Brain microvascular endothelial cell (primary cell): ENCODE results near the gene ACOT9.

Experiments
- DNase-seq: peaks from one replicate; pipeline ENCODE4 v3.0.0-alpha.2; 2020
- H3K27ac ChIP-seq: fragments of 250-450 bp; sonication (Bioruptor Pico); 2 replicates; pipeline ENCODE4 v1.5.1; 2020; ENCODE audit warnings: mild to moderate bottlenecking, moderate library complexity
- H3K27me3 ChIP-seq: fragments of 250-450 bp; sonication (Bioruptor Pico); replicated peaks from 2 replicates; pipeline ENCODE4 v1.5.1; 2020; ENCODE audit warnings: mild to moderate bottlenecking
- H3K36me3 ChIP-seq: fragments of 250-450 bp; sonication (Bioruptor Pico); replicated peaks from 2 replicates; pipeline ENCODE4 v1.5.1; 2020; ENCODE audit warnings: mild to moderate bottlenecking
- H3K4me3 ChIP-seq: 2 replicates; pipeline ENCODE4 v1.5.1; 2011; ENCODE audit warnings: low read depth, mild to moderate bottlenecking, control low read depth, low read length, moderate library complexity
- in situ Hi-C: cut with HindIII; loops from 2 replicates; pipeline ENCODE4 v1.10.0; 2017; ENCODE audit warnings: low sequenced_read_pairs, low pct_ligation_motif_present
- TF ChIP-seq, protein P1 (sequence below): IDR thresholded peaks from 2 replicates; pipeline ENCODE4 v1.5.1; 2011; ENCODE audit warnings: low read depth, mild to moderate bottlenecking, moderate library complexity, low read length, control low read depth, inconsistent platforms; ENCODE audit errors: missing control alignments

Gene ACOT9, protein sequence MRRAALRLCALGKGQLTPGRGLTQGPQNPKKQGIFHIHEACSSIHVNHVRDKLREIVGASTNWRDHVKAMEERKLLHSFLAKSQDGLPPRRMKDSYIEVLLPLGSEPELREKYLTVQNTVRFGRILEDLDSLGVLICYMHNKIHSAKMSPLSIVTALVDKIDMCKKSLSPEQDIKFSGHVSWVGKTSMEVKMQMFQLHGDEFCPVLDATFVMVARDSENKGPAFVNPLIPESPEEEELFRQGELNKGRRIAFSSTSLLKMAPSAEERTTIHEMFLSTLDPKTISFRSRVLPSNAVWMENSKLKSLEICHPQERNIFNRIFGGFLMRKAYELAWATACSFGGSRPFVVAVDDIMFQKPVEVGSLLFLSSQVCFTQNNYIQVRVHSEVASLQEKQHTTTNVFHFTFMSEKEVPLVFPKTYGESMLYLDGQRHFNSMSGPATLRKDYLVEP

DNA sequence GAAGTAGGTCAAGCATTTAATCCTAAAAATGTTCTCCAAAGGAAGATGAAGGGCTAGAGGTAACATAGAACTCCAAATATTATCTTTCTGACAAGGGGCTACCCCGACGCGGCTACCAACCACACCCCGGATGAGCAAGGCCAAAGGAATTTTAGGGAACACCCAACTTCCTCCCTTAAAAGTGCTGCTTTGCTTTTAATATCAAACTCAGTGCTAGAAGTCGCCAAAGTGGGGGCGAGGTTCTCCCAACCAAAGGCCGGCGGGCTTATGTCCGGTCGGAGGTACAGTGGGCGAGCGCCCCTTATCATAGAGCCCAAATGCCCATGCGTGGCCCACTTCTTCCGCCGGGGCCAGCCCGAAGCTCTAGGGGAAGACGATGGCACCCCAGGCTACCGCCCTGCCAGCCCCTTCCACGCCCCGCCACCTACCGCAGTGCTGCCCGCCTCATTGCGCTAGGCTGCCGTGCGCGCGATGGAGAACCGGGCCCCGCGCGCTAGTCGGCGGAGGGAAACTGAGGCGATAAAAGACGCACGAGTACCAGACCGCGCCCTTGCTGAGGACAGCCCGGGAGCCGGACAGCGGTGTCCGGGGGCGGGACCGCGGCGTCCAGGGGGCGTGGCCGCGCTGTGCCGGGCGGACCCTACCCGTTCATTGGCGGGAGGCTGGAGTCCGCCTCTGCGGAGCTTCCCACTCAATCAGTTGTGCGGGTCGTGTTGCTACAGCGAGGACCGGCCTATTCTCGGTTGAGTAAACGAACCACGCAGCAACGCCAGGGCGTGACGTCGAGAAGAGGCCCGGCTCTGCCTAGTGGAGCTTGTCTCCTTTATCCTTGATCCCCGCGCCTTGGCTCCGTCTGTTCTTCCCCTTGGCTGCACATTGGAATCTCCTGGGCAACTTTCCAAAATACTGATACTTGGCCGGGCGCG, at the start of gene ACOT9:
Gene ACOT9, minus strand, starts transcription at position 580 of the 926 bp plus-strand sequence. Its CDS starts 132 bp downstream, at position 448.
- in situ Hi-C loops: no loop called here
- TF ChIP-seq, protein P1, sequence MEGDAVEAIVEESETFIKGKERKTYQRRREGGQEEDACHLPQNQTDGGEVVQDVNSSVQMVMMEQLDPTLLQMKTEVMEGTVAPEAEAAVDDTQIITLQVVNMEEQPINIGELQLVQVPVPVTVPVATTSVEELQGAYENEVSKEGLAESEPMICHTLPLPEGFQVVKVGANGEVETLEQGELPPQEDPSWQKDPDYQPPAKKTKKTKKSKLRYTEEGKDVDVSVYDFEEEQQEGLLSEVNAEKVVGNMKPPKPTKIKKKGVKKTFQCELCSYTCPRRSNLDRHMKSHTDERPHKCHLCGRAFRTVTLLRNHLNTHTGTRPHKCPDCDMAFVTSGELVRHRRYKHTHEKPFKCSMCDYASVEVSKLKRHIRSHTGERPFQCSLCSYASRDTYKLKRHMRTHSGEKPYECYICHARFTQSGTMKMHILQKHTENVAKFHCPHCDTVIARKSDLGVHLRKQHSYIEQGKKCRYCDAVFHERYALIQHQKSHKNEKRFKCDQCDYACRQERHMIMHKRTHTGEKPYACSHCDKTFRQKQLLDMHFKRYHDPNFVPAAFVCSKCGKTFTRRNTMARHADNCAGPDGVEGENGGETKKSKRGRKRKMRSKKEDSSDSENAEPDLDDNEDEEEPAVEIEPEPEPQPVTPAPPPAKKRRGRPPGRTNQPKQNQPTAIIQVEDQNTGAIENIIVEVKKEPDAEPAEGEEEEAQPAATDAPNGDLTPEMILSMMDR: no peak
- H3K4me3 ChIP-seq: peak within 1 kb of the TSS; percentile 84
- peak; percentile 95 for DNase-seq
- H3K27me3 ChIP-seq: no peaks in the 10 kb centered on the region
- H3K27ac ChIP-seq: peak within 1 kb of the TSS; percentile 96
- no peaks in the 10 kb centered on the region for H3K36me3 ChIP-seq

DNA sequence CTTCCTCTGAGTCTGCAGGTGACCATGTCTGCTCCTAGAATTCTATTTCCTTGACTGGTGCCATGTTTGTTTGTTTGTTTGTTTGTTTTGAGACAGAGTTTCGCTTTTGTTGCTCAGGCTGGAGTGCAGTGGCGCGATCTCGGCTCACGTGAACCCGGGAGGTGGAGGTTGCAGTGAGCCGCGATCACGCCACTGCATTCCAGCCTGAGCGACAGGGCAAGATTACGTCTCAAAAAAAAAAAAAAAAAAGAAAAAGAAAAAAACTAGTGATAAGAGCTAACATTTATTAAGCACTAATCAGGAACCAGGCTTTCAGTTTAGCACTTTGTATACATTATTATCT, 47.0 kb upstream of the ACOT9 start:
- Histone ChIP-seq H3K27me3 (no peaks in the 10 kb centered on the region), H3K4me3 (no peak overlapping the region), H3K27ac (no peak overlapping the region), H3K36me3 (peaks cover 6% of the 10 kb centered on the region)
- TF ChIP-seq, protein P1: no peak
- DNase-seq: no peak
- in situ Hi-C loops: no loop called here

DNA sequence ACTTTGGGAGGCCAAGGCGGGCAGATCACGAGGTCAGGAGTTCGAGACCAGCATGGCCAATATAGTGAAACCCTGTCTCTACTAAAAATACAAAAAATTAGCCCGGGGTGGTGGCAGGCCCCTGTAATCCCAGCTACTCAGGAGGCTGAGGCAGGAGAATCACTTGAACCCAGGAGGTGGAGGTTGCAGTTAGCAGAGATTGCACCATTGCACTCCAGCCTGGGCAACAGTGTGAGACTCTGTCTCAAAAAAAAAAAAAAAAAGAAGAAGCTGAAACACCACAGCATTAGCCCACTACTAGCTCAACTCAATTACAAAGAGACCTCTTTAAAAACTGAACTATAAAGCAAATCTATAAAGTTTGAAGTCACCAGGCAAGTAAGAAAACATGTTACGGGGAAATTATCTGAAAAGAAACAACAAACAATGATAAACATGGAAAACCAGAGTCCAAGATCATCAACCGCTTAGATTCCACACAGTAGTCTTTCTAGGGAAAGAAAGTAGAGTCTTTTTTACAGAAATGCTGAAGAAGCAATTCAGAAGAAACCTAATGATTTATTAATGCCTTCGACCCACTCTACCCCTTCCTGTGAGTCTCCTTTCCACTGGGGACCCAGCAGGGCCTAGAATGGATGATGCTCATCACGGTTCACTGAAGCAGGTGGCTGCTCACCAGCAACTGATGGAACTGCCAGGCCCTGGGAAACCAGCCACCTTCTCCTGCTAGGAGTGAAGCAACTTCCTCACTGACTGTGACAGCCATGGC, 46.5 kb upstream of the ACOT9 start:
- Histone ChIP-seq H3K27me3 (no peaks in the 10 kb centered on the region), H3K4me3 (no peak overlapping the region), H3K36me3 (peaks cover 11% of the 10 kb centered on the region), H3K27ac (no peak overlapping the region)
- DNase-seq: no peak
- in situ Hi-C loops: no loop called here
- TF ChIP-seq, protein P1: no peak

DNA sequence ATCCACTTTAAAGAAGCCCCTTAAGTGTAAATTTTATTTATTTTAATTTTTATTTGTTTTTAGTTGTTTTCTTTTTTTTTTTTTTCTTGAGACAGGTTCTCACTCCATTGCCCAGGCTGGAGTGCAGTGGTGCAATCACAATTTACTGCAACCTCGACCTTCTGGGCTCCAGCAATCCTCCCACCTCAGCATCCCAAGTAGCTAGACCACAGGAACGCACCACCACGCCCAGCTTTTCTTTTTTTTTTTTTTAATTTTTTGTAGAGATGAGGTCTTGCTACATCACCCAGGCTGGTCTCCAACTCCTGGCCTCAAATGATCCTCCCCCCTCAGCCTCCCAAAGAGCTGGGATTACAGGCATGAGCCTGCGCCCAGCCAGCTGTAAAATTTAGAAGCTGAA, 45.9 kb upstream of the ACOT9 start:
- in situ Hi-C loops: no loop called here
- no peak overlapping the region for H3K4me3 ChIP-seq
- TF ChIP-seq, protein P1: no peak
- H3K27ac ChIP-seq: no peak overlapping the region
- no peaks in the 10 kb centered on the region for H3K27me3 ChIP-seq
- DNase-seq: no peak
- peaks cover 13% of the 10 kb centered on the region for H3K36me3 ChIP-seq

DNA sequence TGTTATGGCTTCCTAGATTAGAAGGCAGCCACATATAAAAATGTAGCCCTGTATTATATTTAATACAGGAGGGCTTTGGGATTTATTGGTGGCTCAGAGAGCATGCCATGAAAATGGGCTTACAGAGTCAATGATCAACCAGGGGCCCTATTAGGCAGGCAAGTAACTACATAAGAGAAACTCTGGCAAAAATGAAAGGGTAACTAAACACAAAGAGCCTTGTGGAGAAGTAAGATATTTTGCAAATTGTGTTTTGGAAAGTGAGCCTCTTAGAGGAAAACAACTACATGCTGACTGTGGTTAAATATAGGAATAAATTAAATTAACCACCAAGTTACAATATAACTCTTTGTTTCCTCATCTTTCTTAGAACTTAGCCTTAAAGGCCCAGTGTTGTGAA, 45.4 kb upstream of the ACOT9 start:
- Histone ChIP-seq H3K4me3 (no peak overlapping the region), H3K36me3 (peaks cover 15% of the 10 kb centered on the region), H3K27me3 (no peaks in the 10 kb centered on the region), H3K27ac (no peak overlapping the region)
- in situ Hi-C loops: no loop called here
- TF ChIP-seq, protein P1: no peak
- no peak for DNase-seq
